Superior temporal gyrus (tissue), 1 donor: ENCODE measurements around the gene EXT2.

Experiments used
- DNase-seq: peaks from one replicate; pipeline ENCODE4 v3.0.0-alpha.2; 2016; ENCODE audit errors: extremely low spot score

Gene EXT2

DNA sequence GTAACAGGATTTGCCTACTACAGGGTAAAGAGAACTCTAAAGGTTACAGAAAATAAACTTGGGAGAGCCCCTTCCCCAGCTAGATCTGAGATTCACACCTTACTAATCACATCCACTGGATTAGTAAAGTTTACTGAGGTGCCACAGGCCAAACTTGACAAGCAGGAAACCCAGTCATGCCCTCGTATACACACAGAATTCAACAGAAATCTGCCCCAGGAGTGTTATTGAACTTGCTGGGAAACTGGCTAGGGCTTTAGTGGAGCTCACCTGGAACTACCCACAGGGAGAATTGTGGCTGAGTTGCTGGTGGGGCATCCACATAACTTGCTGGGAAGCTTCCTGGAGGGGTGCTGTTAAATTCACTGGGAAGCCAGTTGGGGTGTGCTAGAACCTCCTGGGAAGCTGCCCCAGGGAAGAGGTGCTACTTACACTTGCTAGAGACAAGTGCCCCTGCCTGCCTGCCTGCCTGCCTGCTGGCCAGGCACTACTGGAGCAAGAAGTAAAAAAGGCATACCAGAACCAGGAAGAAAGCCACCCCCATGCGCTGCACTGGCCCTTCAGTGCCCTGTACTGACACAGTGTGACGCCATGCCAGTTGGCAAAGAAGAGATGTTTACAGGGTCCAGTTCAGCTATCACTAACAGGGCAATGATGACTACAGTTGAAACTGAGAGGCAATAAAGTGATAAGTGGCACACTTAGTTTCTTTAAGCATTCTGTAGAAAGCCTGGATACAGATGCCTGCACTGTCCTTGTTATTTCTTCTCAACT is 108.0 kb downstream of the EXT2 start:
- no peak for DNase-seq

GRCh38 chr11:44205352-44205751 is 109.9 kb downstream of the EXT2 start:
- no peak for DNase-seq

DNA sequence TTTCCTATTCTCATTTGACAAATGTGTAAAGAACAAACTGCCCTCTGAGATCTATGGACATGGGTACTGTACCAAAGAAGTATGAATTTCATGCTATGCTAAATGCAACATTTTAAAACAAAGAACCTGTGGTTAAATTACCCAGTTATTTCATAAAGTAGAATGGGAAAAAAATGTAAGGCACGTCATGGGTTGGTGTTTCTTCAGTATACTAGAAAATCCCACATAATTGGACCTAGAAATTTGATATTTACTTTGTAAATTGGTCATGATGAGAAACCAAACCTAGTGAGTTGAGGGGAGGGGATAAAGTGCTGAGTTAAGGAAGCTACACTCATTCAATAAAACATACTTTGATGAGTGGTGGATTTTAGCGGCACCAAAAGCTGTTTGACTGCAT is 110.4 kb downstream of the EXT2 start:
- DNase-seq = no peak

DNA sequence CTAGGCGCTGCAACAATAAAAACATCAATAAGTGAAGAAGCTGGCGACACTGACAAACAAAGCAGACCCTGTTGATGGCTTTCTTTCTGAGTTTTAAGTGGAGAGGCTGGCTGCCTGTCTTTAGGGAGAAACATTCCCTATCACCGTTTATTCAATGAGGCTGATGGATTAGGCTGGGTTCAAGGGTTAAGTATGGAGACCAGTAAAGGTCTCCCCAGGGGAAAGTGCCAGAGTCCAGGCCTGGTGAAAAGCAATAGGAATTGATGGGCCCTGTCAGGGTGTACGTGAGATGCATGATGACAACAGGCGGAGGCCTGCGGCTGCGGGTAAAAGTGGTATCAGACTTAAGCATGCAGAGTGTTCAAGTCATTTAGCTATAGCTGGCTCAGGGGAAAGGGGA is 111.8 kb downstream of the EXT2 start:
- no peak for DNase-seq

DNA sequence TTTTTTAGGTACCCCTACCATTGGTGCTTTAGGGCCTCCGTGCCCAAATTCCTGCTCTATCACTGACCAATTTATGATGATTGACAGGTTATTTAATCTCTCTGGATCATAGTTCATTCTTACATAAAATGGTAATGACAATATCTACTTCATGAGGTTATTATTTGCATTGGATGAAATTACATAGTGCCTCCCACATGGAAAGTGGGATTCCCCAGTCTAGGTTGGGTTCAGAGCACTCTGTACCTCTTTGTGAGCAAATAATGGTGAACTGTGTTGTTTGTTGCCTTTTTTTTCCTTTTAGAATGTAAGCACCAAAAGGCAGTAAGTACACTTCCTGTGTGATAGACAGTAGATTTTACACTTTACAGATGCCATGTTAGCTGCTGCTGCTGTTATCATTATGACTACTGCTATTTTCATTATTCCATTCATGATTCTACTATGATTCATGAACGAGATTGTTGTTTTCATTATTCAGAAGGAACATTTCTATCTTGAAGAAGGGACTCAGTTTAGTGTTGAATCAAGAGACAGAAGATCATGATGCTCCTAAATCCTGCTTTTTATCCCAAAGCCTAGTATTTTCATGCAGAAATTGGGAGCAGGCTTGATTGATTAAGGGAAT is 113.6 kb downstream of the EXT2 start:
- no peak for DNase-seq

GRCh38 chr11:44212128-44212527 is 116.7 kb downstream of the EXT2 start:
- DNase-seq = no peak

DNA sequence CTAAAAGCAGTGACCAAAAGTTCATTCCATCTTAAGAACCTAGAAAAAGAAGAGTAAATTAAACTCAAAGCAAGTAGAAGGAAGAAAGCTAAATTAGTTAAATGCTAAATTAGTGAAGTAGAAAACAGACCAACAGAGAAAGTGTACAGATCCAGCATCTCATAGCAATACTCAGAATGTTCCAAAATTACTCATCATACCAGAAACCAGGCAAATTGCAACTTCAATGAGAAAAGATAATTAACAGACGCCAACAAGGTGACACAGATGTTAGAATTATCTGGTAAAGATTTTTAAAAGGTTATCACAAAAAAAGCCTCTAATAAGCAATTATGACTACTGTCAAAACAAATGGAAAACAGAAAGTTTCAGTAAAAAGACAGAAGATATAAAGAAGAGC is 117.7 kb downstream of the EXT2 start:
- DNase-seq = no peak

GRCh38 chr11:44217432-44217831 is 122.0 kb downstream of the EXT2 start:
- no peak for DNase-seq

GRCh38 chr11:44219830-44220796 is 124.6 kb downstream of the EXT2 start:
- no peak for DNase-seq

DNA sequence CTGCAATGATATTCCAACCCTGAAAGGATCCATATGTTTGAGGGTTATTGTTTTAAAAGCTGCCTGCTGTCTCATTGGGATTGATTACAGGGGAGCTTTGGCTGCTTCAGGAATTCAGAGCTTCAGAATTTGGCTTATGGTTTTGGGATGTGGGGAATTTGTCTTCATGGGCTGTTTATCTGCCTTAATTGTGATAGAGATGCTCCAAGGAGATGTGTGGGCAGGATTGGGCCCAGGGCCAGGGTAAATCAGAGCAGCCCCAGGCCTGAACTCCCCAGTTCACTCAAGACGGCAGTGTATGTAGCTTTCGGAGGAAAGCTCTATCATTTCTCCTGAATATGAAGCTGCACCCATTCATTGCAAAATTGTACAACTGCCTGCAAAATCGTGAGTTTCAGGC is 126.0 kb downstream of the EXT2 start:
- DNase-seq = no peak

- DNase-seq = no peak
These were observed 126.5 kb downstream of the EXT2 start for GRCh38 chr11:44221992-44222391.

- no peak for DNase-seq
These were observed 127.8 kb downstream of the EXT2 start for GRCh38 chr11:44223238-44223637.

GRCh38 chr11:44224867-44225501 is 129.5 kb downstream of the EXT2 start:
- DNase-seq = no peak

GRCh38 chr11:44226490-44226889 is 131.0 kb downstream of the EXT2 start:
- no peak for DNase-seq

DNA sequence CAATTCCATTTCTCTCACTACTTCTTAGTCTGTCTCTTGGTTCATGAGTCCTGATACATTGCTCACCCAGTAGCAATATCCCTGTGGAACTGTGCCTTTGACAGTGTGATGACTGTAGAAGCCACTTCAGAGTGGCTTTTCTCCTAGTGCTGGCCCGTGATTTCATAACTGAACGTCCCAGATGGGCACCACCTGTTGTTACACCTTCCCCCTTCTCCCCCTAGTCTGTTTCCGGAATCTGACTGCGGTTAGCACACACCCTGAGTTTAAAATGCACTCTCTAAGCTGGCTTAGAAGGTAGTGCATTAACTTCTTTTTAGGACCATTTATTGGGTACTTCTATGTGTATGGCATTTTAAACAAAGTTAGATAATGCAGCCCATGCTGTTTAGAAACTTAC is 131.5 kb downstream of the EXT2 start:
- no peak for DNase-seq

DNA sequence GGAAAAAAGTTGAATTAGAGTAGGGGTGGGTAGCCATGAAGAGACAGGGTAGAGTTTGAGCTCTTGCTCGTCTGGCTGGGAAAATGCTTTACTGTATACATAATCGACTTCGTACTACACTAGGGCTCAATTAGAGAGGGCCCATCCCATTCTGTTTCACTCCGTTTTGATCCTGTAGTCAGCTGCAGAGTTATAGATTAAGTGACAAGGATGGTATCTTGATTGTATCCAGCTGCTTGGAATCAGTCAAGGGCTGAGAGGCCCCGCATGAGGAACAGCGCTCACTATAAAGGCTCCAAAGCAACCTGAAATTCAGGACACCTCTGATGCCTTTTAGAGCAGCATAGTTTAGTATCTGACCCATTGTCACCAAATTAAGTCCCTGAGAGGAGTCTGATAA is 132.9 kb downstream of the EXT2 start:
- DNase-seq = no peak

DNA sequence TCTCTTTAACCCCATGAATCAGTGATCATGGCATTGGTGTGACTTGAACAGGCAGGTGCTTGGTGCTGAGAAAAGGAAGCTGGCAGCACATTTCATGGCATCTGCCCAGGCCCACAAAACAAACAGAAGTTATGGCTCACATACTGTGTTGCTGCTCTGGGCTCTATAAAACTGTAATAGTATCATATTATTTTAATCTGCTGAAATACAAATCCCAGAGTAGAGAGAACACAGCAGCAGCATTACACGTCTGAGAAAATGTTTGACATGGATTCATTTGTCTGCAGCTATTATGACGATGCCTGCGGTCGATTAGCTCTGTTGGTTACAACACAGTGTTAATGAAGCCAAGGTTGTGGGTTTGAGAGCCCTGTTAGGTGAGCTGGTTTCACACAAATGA is 133.6 kb downstream of the EXT2 start:
- DNase-seq = no peak

GRCh38 chr11:44229624-44230023 is 134.1 kb downstream of the EXT2 start:
- DNase-seq = no peak

DNA sequence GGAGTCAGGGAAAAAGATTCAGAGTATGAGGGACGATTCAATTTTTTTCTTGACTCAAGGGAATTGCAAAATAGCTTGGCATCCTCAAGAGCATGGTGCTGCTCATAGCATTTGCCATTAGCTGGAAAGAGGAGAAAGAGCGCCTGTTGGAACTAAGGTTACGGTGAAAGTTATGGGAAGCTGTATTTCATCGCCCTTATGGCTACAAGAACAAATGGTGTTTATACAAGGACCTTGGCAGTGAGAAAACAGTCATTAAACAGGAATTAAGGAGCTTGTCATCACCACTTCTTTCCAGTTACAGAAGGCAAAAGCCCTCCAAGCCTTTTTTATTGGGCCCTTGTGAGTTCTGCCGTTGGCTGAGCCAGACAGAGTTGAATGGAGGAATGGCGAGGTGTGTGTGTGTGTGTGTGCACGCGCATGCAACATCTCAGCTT is 140.3 kb downstream of the EXT2 start:
- no peak for DNase-seq

DNA sequence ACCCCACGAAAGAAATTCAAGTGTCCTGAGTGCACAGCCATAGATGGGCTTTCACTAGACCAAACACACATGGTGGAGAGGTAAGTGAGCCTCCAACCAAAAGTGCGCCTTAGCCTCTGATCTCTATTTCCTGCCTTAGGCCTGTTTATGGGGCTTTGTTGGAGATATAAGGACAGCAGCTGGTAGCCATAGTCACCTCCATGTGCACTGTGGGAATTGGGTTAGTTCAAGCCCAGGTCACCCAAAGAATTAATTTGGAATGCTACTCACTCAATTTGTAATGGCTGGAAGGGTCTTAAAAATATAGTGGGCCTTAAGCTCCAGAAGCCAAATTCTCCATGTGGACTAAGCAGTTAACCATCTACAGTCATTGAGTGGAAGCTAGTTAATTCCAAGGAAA is 140.8 kb downstream of the EXT2 start:
- no peak for DNase-seq

DNA sequence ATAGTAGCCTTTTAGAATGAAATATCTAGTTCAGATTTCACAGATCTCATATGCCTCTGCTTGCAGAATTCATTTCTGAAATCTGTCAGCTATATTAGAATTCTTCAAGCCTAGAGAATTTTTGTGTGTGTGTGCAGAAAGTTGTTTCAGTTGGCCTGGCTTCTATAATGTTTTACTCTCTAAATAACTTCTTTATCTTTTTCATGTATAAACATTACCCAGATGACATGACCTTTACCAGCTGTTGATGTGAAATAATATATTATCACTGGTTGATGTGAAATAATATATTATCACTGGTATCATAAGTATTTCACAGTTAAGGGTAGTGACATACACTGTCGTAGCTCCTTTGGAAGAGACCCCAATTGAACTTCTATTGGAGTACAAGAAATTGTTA is 141.7 kb downstream of the EXT2 start:
- DNase-seq = no peak

- peak; percentile 21 for DNase-seq
These were observed 146.4 kb downstream of the EXT2 start for GRCh38 chr11:44241851-44242250.
